HEK293 (cell line): Measurements from ENCODE around the gene THBS2.
A peak's percentile ranks its signal among the peaks of the same experiment; 100 is the strongest.

Experiments
- CTCF ChIA-PET: fragments of 350-600 bp; formaldehyde crosslinking; extraction: SDS; loops from one replicate; lab custom pipeline; 2021; ENCODE audit warnings: antibody characterized with exemption; lab: Yijun Ruan, JAX
- POLR2A ChIA-PET: fragments of 300-600 bp; formaldehyde crosslinking; extraction: SDS; loops from one replicate; lab custom pipeline; 2020; ENCODE audit warnings: antibody characterized with exemption, inconsistent platforms; lab: Yijun Ruan, JAX
- H3K27ac ChIP-seq: fragments of 200-500 bp; sonication (Bioruptor generic); 2 replicates; pipeline ENCODE4 v1.5.1; 2014; ENCODE audit warnings: low read depth, low read length, control low read depth, inconsistent platforms; ENCODE audit errors: extremely low read depth
- H3K36me3 ChIP-seq, 2 experiments: fragments of 200-500 bp in 1 of 2; sonication (Bioruptor generic) in 1 of 2; 1 replicate in 1 of 2; 2 replicates in 1 of 2; pipeline ENCODE4 v1.5.1; 2014 to 2017; ENCODE audit warnings: inconsistent platforms in 2 of 2, low read length in 2 of 2; ENCODE audit not compliant: control insufficient read depth in 2 of 2, insufficient read depth in 1 of 2
- H3K4me1 ChIP-seq: fragments of 200-500 bp; sonication (Bioruptor generic); 2 replicates; pipeline ENCODE4 v1.5.1; 2014; ENCODE audit warnings: mild to moderate bottlenecking, low read length, inconsistent platforms; ENCODE audit not compliant: control insufficient read depth, insufficient read depth
- H3K4me3 ChIP-seq: 2 replicates; pipeline ENCODE4 v1.5.1; 2011; ENCODE audit warnings: low read depth, mild to moderate bottlenecking, control low read depth, low read length, moderate library complexity
- H3K9me3 ChIP-seq: fragments of 200-500 bp; sonication (Bioruptor generic); 2 replicates; pipeline ENCODE4 v1.5.1; 2014; ENCODE audit warnings: low read depth, low read length, inconsistent platforms; ENCODE audit not compliant: control insufficient read depth, insufficient read depth
- HOXA7 ChIP-seq: sonication (generic); formaldehyde crosslinking; IDR thresholded peaks from 2 replicates; pipeline ENCODE4 v1.8.1; 2022; ENCODE audit warnings: missing genetic modification reagents, borderline replicate concordance
- HOXD13 ChIP-seq: sonication (generic); formaldehyde crosslinking; IDR thresholded peaks from 2 replicates; pipeline ENCODE4 v1.8.0; 2022; ENCODE audit warnings: missing genetic modification reagents, borderline replicate concordance
- SCRT2 ChIP-seq: fragments of 450-650 bp; formaldehyde crosslinking; IDR thresholded peaks from 2 replicates; pipeline ENCODE4 v1.5.1; 2016; ENCODE audit warnings: missing biosample characterization, missing genetic modification characterization
- SP7 ChIP-seq: fragments of 450-650 bp; formaldehyde crosslinking; IDR thresholded peaks from 2 replicates; pipeline ENCODE4 v1.5.1; 2016; ENCODE audit warnings: missing biosample characterization, missing genetic modification characterization
- ZFP69B ChIP-seq: fragments of 450-650 bp; formaldehyde crosslinking; IDR thresholded peaks from 2 replicates; pipeline ENCODE4 v1.5.1; 2016; ENCODE audit warnings: missing biosample characterization, missing genetic modification characterization
- ZIC2 ChIP-seq: fragments of 450-650 bp; formaldehyde crosslinking; IDR thresholded peaks from 2 replicates; pipeline ENCODE4 v1.5.1; 2016; ENCODE audit warnings: missing biosample characterization, missing genetic modification characterization
- ZNF202 ChIP-seq: fragments of 450-650 bp; formaldehyde crosslinking; IDR thresholded peaks from 2 replicates; pipeline ENCODE4 v1.5.1; 2016; ENCODE audit warnings: missing biosample characterization, missing genetic modification characterization, borderline replicate concordance
- ZNF324 ChIP-seq: fragments of 450-650 bp; formaldehyde crosslinking; IDR thresholded peaks from 2 replicates; pipeline ENCODE4 v1.5.1; 2016; ENCODE audit warnings: missing biosample characterization, missing genetic modification characterization
- ZNF335 ChIP-seq: fragments of 450-650 bp; formaldehyde crosslinking; conservative IDR thresholded peaks from 2 replicates; pipeline ENCODE4 v1.5.1; 2016; ENCODE audit warnings: missing biosample characterization, missing genetic modification characterization
- ZNF37A ChIP-seq: fragments of 450-650 bp; IDR thresholded peaks from 2 replicates; pipeline ENCODE4 v1.5.1; 2018; ENCODE audit warnings: missing biosample characterization, missing genetic modification characterization
- ZNF623 ChIP-seq: fragments of 450-650 bp; formaldehyde crosslinking; IDR thresholded peaks from 2 replicates; pipeline ENCODE4 v1.5.1; 2016; ENCODE audit warnings: missing biosample characterization, missing genetic modification characterization
- ZNF629 ChIP-seq: fragments of 450-650 bp; formaldehyde crosslinking; IDR thresholded peaks from 2 replicates; pipeline ENCODE4 v1.5.1; 2017; ENCODE audit warnings: missing biosample characterization, missing genetic modification characterization
- ZNF670 ChIP-seq: fragments of 450-650 bp; formaldehyde crosslinking; IDR thresholded peaks from 2 replicates; pipeline ENCODE4 v1.5.1; 2016; ENCODE audit warnings: missing biosample characterization, missing genetic modification characterization, low read depth
- ZNF76 ChIP-seq: fragments of 450-650 bp; formaldehyde crosslinking; IDR thresholded peaks from 2 replicates; pipeline ENCODE4; 2016; ENCODE audit warnings: low read depth, missing biosample characterization, missing genetic modification characterization, borderline replicate concordance
- TF ChIP-seq, protein P1 (sequence below): fragments of 450-650 bp; formaldehyde crosslinking; IDR thresholded peaks from 2 replicates; pipeline ENCODE4 v1.5.1; 2016; ENCODE audit warnings: missing biosample characterization, missing genetic modification characterization
- TF ChIP-seq, protein P2 (sequence below): fragments of 450-650 bp; formaldehyde crosslinking; IDR thresholded peaks from 2 replicates; pipeline ENCODE4 v1.5.1; 2016; ENCODE audit warnings: missing biosample characterization, missing genetic modification characterization
- TF ChIP-seq, protein P3 (sequence below): fragments of 450-650 bp; formaldehyde crosslinking; IDR thresholded peaks from 2 replicates; pipeline ENCODE4 v1.5.1; 2016; ENCODE audit warnings: missing biosample characterization, missing genetic modification characterization
- TF ChIP-seq, protein P4 (sequence below): fragments of 450-650 bp; formaldehyde crosslinking; IDR thresholded peaks from 2 replicates; pipeline ENCODE4 v1.5.1; 2016; ENCODE audit warnings: missing biosample characterization, missing genetic modification characterization
- TF ChIP-seq, protein P5 (sequence below): fragments of 450-650 bp; formaldehyde crosslinking; IDR thresholded peaks from 2 replicates; pipeline ENCODE4 v1.5.1; 2016; ENCODE audit warnings: missing biosample characterization, missing genetic modification characterization
- TF ChIP-seq, protein P6 (sequence below): fragments of 450-650 bp; formaldehyde crosslinking; IDR thresholded peaks from 2 replicates; pipeline ENCODE4 v1.5.1; 2016; ENCODE audit warnings: missing biosample characterization, missing genetic modification characterization

THBS2 gene

DNA sequence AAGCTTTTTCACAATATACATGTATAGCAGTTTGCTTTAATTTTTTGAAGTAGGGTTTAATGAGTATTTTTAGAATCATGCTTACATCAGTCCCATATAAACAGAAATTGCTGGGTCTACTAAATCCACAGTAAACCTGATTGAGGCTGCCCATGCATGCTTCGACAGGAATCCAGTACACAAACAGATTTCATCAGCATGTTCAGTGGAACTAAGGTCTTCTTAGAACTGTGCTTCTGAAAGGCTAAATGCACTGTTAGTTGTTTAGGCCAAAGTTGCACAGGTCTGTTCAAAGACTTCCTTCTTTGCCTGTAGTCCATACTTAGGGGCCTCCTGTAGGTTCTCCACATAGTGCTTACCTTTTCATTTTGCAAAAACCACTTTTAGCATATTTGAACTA, 42.5 kb upstream of the THBS2 start (continued):
- TF ChIP-seq SCRT2 (tag by site-specific recombination): no peak
- TF ChIP-seq, protein P1, sequence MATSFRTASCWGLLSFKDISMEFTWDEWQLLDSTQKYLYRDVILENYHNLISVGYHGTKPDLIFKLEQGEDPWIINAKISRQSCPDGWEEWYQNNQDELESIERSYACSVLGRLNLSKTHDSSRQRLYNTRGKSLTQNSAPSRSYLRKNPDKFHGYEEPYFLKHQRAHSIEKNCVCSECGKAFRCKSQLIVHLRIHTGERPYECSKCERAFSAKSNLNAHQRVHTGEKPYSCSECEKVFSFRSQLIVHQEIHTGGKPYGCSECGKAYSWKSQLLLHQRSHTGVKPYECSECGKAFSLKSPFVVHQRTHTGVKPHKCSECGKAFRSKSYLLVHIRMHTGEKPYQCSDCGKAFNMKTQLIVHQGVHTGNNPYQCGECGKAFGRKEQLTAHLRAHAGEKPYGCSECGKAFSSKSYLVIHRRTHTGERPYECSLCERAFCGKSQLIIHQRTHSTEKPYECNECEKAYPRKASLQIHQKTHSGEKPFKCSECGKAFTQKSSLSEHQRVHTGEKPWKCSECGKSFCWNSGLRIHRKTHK (tag by site-specific recombination): no peak
- no peak for TF ChIP-seq ZNF670 (tag by site-specific recombination)

DNA sequence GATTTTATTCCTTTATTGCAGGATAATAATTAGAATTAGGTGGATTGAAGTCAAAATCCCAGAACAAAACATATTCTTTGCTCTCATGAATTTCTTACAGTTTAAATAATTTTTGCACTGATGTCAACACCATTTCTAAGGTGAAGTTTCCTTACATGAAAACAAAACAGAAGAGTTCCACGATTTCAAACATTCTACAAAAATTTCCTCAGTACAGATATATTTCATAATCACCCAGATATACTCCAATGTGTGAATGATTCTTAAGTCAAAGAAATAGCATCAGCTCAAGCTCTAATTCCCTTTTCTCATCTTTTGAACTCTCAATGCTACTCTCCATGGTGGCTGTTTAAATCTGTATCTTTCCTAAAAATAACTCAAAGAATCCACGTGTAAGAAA, 39.5 kb upstream of the THBS2 start:
- Histone ChIP-seq H3K4me3 (no peak overlapping the region), H3K36me3 (no peaks in the 10 kb centered on the region), H3K4me1 (no peaks in the 10 kb centered on the region), H3K27ac (no peak overlapping the region), H3K9me3 (no peaks in the 10 kb centered on the region)
- ChIA-PET POLR2A (no interaction called here), CTCF (no interaction called here)
- TF ChIP-seq ZNF670 (tag by site-specific recombination) (no peak), ZNF202 (tag by site-specific recombination) (no peak)
- TF ChIP-seq, protein P2, sequence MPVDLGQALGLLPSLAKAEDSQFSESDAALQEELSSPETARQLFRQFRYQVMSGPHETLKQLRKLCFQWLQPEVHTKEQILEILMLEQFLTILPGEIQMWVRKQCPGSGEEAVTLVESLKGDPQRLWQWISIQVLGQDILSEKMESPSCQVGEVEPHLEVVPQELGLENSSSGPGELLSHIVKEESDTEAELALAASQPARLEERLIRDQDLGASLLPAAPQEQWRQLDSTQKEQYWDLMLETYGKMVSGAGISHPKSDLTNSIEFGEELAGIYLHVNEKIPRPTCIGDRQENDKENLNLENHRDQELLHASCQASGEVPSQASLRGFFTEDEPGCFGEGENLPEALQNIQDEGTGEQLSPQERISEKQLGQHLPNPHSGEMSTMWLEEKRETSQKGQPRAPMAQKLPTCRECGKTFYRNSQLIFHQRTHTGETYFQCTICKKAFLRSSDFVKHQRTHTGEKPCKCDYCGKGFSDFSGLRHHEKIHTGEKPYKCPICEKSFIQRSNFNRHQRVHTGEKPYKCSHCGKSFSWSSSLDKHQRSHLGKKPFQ (tag by site-specific recombination): no peak

DNA sequence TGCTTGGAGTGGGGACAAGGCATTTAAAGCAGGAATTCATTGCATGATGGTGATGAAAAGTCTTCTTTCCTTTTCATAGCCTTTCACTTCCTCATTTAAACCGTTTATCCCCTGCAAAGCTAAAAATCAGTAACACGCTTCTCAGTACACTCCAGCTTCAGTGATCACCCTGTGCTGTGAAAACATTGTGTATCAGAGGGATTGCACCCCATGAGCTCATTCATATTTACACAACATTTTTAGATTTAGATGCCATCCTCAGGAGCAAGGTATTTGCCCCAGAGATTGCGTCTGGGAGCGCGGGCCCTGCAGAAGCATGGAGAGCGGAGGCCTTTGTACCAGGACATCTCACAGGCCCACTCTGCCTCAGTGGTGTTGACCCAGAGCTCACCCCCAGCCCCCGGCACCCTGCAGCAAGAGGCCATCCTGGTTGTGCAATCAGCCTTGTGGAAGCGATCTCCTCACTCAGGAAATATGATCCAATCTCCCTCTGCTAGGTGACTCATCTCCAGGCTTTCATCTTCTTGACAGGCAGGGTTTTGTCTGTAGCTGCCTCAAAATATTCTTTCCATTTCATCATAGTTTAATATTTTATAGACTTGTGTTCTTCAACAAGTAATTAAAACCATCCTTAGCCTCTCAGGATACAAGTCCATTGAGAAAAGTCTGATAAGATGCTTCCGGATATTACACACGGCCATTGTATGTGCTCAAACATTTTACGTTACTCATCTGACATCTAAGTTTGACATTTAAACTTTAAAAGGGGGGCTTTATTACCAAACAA, 38.9 kb upstream of the THBS2 start:
- Histone ChIP-seq H3K4me3 (no peak overlapping the region), H3K27ac (no peak overlapping the region), H3K36me3 (no peaks in the 10 kb centered on the region), H3K4me1 (no peaks in the 10 kb centered on the region), H3K9me3 (no peaks in the 10 kb centered on the region)
- ChIA-PET CTCF (no interaction called here), POLR2A (no interaction called here)
- TF ChIP-seq ZNF37A (no peak), HOXD13 (CRISPR knock-in tag) (peak; percentile 45; the same call in 1 of the 2 replicates), SP7 (tag by site-specific recombination) (peak; percentile 29; the same call in 1 of the 2 replicates), ZFP69B (tag by site-specific recombination) (0 out of 2 replicates have a peak, but pooled peaks have one; percentile 19), ZNF76 (tag by site-specific recombination) (no peak), ZNF623 (tag by site-specific recombination) (peak; percentile 18; the same call in 1 of the 2 replicates), ZNF324 (tag by site-specific recombination) (peak; percentile 30; the same call in 1 of the 2 replicates), HOXA7 (CRISPR knock-in tag) (no peak), ZNF335 (tag by site-specific recombination) (peak; percentile 19; the same call in 1 of the 2 replicates), ZIC2 (tag by site-specific recombination) (peak; percentile 55), ZNF629 (0 out of 2 replicates have a peak, but pooled peaks have one; percentile 35)
- TF ChIP-seq, protein P3, sequence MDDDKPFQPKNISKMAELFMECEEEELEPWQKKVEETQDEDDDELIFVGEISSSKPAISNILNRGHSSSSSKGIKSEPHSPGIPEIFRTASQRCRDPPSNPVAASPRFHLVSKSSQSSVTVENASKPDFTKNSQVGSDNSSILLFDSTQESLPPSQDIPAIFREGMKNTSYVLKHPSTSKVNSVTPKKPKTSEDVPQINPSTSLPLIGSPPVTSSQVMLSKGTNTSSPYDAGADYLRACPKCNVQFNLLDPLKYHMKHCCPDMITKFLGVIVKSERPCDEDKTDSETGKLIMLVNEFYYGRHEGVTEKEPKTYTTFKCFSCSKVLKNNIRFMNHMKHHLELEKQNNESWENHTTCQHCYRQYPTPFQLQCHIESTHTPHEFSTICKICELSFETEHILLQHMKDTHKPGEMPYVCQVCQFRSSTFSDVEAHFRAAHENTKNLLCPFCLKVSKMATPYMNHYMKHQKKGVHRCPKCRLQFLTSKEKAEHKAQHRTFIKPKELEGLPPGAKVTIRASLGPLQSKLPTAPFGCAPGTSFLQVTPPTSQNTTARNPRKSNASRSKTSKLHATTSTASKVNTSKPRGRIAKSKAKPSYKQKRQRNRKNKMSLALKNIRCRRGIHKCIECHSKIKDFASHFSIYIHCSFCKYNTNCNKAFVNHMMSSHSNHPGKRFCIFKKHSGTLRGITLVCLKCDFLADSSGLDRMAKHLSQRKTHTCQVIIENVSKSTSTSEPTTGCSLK (tag by site-specific recombination): no peak
- TF ChIP-seq, protein P4, sequence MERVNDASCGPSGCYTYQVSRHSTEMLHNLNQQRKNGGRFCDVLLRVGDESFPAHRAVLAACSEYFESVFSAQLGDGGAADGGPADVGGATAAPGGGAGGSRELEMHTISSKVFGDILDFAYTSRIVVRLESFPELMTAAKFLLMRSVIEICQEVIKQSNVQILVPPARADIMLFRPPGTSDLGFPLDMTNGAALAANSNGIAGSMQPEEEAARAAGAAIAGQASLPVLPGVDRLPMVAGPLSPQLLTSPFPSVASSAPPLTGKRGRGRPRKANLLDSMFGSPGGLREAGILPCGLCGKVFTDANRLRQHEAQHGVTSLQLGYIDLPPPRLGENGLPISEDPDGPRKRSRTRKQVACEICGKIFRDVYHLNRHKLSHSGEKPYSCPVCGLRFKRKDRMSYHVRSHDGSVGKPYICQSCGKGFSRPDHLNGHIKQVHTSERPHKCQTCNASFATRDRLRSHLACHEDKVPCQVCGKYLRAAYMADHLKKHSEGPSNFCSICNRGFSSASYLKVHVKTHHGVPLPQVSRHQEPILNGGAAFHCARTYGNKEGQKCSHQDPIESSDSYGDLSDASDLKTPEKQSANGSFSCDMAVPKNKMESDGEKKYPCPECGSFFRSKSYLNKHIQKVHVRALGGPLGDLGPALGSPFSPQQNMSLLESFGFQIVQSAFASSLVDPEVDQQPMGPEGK (tag by site-specific recombination): peak; percentile 65; the same call in 1 of the 2 replicates
- TF ChIP-seq, protein P5, sequence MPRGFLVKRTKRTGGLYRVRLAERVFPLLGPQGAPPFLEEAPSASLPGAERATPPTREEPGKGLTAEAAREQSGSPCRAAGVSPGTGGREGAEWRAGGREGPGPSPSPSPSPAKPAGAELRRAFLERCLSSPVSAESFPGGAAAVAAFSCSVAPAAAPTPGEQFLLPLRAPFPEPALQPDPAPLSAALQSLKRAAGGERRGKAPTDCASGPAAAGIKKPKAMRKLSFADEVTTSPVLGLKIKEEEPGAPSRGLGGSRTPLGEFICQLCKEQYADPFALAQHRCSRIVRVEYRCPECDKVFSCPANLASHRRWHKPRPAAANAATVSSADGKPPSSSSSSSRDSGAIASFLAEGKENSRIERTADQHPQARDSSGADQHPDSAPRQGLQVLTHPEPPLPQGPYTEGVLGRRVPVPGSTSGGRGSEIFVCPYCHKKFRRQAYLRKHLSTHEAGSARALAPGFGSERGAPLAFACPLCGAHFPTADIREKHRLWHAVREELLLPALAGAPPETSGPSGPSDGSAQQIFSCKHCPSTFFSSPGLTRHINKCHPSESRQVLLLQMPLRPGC (tag by site-specific recombination): 0 out of 2 replicates have a peak, but pooled peaks have one; percentile 10
- TF ChIP-seq, protein P6, sequence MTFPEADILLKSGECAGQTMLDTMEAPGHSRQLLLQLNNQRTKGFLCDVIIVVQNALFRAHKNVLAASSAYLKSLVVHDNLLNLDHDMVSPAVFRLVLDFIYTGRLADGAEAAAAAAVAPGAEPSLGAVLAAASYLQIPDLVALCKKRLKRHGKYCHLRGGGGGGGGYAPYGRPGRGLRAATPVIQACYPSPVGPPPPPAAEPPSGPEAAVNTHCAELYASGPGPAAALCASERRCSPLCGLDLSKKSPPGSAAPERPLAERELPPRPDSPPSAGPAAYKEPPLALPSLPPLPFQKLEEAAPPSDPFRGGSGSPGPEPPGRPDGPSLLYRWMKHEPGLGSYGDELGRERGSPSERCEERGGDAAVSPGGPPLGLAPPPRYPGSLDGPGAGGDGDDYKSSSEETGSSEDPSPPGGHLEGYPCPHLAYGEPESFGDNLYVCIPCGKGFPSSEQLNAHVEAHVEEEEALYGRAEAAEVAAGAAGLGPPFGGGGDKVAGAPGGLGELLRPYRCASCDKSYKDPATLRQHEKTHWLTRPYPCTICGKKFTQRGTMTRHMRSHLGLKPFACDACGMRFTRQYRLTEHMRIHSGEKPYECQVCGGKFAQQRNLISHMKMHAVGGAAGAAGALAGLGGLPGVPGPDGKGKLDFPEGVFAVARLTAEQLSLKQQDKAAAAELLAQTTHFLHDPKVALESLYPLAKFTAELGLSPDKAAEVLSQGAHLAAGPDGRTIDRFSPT: peak; percentile 87
